SKM-1 (cell line): Measurements from ENCODE around the gene KRTAP21-1.
"Not testable (repeated sequence)": the region's sequence is repeated elsewhere in the genome, so short reads cannot be mapped to it uniquely, and the experiment has no call there.

Experiments used
- DNase-seq: peaks from one replicate; lab custom pipeline; 2025; ENCODE audit not compliant: unreplicated experiment; lab: John Stamatoyannopoulos, UW

Gene KRTAP21-1

GRCh38 chr21:30755328-30755727, at the start of gene KRTAP21-1:
Gene KRTAP21-1 (minus strand): TSS chr21:30755428. CDS start chr21:30755378, 50 bp downstream.
- not testable (repeated sequence) for DNase-seq

GRCh38 chr21:30800605-30801004, 45.4 kb upstream of the KRTAP21-1 start:
- no peak for DNase-seq

- DNase-seq, result no peak
These were observed 38.5 kb upstream of the KRTAP21-1 start for GRCh38 chr21:30793581-30794314.

- no peak for DNase-seq
These were observed 24.0 kb upstream of the KRTAP21-1 start for GRCh38 chr21:30779249-30779648.

- no peak for DNase-seq
These were observed 14.7 kb upstream of the KRTAP21-1 start for GRCh38 chr21:30769724-30770431.

- no peak for DNase-seq
These were observed 5.5 kb upstream of the KRTAP21-1 start for GRCh38 chr21:30760776-30761175.

- DNase-seq, result no peak
These were observed 3.1 kb upstream of the KRTAP21-1 start for GRCh38 chr21:30758306-30758705.

- no peak for DNase-seq
These were observed 8.1 kb downstream of the KRTAP21-1 start, which contains the start of gene KRTAP21-2 for GRCh38 chr21:30747159-30747558. Gene KRTAP21-2 (minus strand): TSS chr21:30747259. CDS start chr21:30747202, 57 bp downstream.

- no peak for DNase-seq
These were observed 14.8 kb downstream of the KRTAP21-1 start for GRCh38 chr21:30740462-30740861.

- DNase-seq, result no peak
These were observed 22.2 kb downstream of the KRTAP21-1 start for GRCh38 chr21:30733026-30733425.

GRCh38 chr21:30726726-30727125, 28.5 kb downstream of the KRTAP21-1 start:
- DNase-seq, result no peak

GRCh38 chr21:30719401-30719800, 35.8 kb downstream of the KRTAP21-1 start:
- DNase-seq, result no peak

- DNase-seq, result no peak
These were observed 36.9 kb downstream of the KRTAP21-1 start, which contains the start of gene KRTAP21-3 for GRCh38 chr21:30718239-30718909. Gene KRTAP21-3 (minus strand): TSS chr21:30718777. CDS start chr21:30718759, 18 bp downstream.

- no peak for DNase-seq
These were observed 38.1 kb downstream of the KRTAP21-1 start for GRCh38 chr21:30717105-30717504.

GRCh38 chr21:30714946-30715345, 40.3 kb downstream of the KRTAP21-1 start:
- no peak for DNase-seq

- DNase-seq, result no peak
These were observed 40.8 kb downstream of the KRTAP21-1 start for GRCh38 chr21:30714456-30714855.

- no peak for DNase-seq
These were observed 41.5 kb downstream of the KRTAP21-1 start for GRCh38 chr21:30713766-30714165.

- DNase-seq, result no peak
These were observed 44.7 kb downstream of the KRTAP21-1 start for GRCh38 chr21:30710499-30710898.

- no peak for DNase-seq
These were observed 47.8 kb downstream of the KRTAP21-1 start for GRCh38 chr21:30707409-30707808.
